ENCODE results near the gene NDUFA8.
"Not testable (repeated sequence)": the region's sequence is repeated elsewhere in the genome, so short reads cannot be mapped to it uniquely, and the experiment has no call there.

Gene NDUFA8

GRCh38 chr9:122119166-122119521, 40.4 kb downstream of the NDUFA8 start:
- no peak for DNase-seq

DNA sequence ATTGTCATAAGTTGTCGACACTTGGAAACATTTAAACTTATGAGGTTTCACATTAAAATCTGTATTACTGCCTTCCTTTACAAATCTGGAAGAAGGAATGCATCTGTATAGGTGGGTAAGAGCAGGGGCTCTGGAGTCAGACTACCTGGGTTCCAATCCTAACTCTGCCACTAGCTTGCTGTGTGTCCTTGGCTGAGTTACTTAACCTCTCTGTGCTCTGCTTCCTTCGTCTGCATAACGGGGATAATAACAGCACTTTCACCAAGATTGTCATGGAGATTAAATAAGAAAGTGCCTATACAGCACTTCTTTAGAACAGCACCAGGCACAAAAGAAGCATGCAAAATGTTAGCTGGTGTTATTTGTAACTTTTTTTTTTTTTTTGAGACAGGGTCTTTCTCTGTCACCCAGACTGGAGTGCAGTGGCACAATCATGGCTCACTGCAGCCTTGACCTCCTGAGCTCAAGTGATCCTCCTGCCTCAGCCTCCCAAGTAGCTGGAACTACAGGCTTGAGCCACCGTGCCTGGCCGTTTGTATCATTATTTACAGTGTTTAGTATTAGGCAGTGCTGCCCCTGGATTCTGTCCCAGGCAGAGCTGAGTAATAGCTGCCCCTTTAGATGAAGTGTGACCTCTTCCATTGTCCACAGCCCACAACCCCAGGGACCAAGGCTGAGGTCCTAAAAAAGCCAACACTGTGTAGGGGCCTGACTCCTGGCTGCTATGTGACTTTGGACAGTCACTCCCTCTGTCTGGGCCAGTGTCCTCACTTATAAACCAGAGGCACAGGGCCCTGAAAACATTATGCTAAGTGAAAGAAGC, 41.0 kb downstream of the NDUFA8 start:
- DNase-seq, result no peak

DNA sequence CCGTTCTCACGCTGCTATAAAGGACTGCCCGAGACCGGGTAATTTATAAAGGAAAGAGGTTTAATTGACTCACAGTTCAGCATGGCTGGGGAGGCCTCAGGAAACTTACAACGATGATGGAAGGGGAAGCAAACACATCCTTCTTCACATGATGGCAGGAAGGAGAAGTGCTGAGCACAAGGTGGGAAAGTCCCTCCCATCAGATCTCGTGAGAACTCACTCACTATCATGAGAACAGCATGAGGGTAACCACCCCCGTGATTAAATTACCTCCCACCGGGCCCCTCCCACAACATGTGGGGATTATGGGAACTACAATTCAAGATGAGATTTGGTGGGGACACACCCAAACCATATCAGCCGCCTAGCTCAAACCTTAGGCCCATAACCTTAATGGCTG, 42.3 kb downstream of the NDUFA8 start:
- DNase-seq, result not testable (repeated sequence)

- DNase-seq, result no peak
Measured at GRCh38 chr9:122116448-122117173, 43.0 kb downstream of the NDUFA8 start.

- DNase-seq, result no peak
Measured at GRCh38 chr9:122116040-122116439, 43.5 kb downstream of the NDUFA8 start.

GRCh38 chr9:122115176-122116035, 44.2 kb downstream of the NDUFA8 start:
- no peak for DNase-seq

- DNase-seq, result no peak
Measured at GRCh38 chr9:122113574-122113973, 46.0 kb downstream of the NDUFA8 start.

- DNase-seq, result no peak
Measured at GRCh38 chr9:122112238-122112637, 47.3 kb downstream of the NDUFA8 start.

- DNase-seq, result no peak
Measured at GRCh38 chr9:122111413-122112085, 48.0 kb downstream of the NDUFA8 start.

GRCh38 chr9:122110100-122110833, 49.3 kb downstream of the NDUFA8 start:
- DNase-seq, result no peak

GRCh38 chr9:122109035-122109813, 50.4 kb downstream of the NDUFA8 start:
- DNase-seq, result no peak

- DNase-seq, result peak in 1 of 2 experiments; percentile 26
Measured at GRCh38 chr9:122107291-122107805, 52.2 kb downstream of the NDUFA8 start.

GRCh38 chr9:122106576-122106975, 53.0 kb downstream of the NDUFA8 start:
- DNase-seq, result no peak

DNA sequence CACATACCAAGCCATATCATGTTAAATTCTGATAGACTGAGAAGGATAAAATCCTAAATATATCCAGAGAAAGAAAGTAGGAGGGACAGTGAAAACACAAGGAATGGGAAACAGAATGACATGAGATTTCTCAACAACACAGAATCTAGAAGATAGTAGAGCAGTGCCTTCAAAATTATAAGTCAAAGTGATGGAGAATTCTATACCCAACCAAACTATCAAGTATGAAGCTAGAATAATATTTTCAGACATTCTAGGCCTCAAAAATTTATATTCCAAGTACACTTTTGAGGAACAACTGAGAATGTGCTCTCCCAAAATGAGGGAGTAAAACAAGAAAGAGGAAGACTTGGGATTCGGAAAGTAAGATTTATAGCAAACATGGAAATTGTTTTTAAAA, 55.6 kb downstream of the NDUFA8 start:
- DNase-seq, result no peak

DNA sequence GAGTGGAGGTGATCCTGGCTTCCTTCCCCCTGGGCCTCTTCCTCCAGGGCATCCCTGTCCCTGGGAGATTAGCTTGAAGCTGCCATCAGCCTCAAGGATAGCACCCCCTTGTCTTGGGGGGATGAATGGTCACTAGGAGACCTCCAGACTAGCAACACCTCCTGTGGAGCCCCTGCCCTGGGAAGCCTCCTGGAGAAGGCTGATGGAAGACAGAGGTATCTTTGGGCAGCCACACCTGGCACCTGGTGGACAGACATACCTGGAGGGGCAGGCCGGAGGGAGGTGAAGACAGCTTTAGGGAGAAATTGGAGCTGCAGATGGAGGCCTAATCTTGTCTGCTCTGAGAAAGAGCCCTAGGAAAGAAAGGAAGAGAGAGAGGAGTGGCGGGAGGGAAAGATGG, 57.4 kb downstream of the NDUFA8 start:
- DNase-seq, result no peak

DNA sequence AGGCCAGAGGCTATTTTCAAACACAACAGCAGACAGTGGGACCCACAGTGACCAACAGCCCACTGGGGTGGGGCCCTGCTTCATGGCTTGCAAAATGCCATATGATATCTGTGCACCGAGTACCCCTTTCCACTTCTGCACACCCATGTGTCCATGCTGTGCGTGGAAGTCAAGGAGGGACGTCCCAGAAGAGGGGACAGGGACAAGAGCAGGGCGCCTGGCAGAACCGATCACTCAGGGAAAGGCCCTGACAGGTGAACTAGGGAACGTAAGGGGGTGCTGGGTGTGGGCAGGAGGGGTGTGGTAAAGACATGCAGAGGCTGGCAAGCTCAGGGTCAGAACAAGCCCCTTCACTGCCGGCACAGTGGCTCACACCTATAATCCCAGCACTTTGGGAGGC, 58.8 kb downstream of the NDUFA8 start:
- no peak for DNase-seq

- DNase-seq, result peak; percentile 39 to 74
Measured at GRCh38 chr9:122099271-122099869, 60.2 kb downstream of the NDUFA8 start.

DNA sequence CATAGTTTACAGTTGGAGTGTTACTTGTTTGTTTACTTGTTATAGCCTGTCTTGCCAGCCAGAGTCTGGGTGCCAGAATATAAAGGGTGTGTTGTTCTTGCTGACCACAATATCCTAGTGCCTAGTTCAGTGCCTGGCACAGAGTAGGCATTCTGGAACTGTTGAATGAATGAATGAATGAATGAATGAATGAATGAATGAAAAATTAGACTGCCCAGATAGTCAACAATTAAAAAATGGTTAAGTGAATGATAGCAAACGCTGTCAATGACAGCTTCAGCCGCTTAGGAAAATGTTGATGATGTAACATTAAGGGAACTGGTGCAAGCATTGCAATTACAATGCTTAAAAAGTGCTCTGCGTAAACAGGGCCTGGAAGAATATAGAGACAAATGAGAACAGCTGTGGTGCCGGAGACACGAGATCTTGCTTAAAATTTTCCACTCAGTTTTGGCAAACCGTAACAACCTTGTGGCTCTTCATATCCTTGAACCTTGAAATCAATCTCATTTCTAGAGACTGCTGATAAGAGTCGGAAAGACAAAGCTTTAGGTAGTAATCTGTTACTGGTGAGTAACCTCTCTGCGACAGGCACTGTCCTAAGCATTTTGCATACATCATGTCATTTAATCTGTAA, 61.8 kb downstream of the NDUFA8 start:
- DNase-seq, result no peak

GRCh38 chr9:122096620-122097415, 62.8 kb downstream of the NDUFA8 start:
- DNase-seq, result no peak
